ENCODE results near the gene CARM1.

The CARM1 gene

GRCh38 chr19:10960314-10961072 lies 89.1 kb downstream of the CARM1 start, which contains the start of gene SMARCA4:
Gene SMARCA4 (plus strand): TSS chr19:10961030. CDS start chr19:10984152, 23,122 bp downstream.
- H3K9ac ChIP-seq (ENCODE audit: low read length), result peak within 1 kb of the TSS; percentile 99
- H3K9me3 ChIP-seq (ENCODE audit: control insufficient read depth, low read length), result no peaks in the 10 kb centered on the region
- H3K18ac ChIP-seq (ENCODE audit: low read depth in 1 of 2, low read length in 2 of 2), result peak within 1 kb of the TSS; percentile 88 to 97
- peaks cover 0 to 9% of the 10 kb centered on the region in 2 experiments for H3K36me3 ChIP-seq (ENCODE audit: control insufficient read depth in 1 of 2, insufficient read depth in 2 of 2, low read depth in 1 of 2, low read length in 2 of 2)
- H3K4me2 ChIP-seq (ENCODE audit: low read length, poor library complexity, severe bottlenecking), result peak within 1 kb of the TSS; percentile 91
- peak within 1 kb of the TSS; percentile 90 to 93 for H3K4ac ChIP-seq (ENCODE audit: low read depth in 1 of 2, low read length in 2 of 2)
- H3K4me3 ChIP-seq (ENCODE audit: insufficient read depth in 1 of 2, low read depth in 1 of 2, low read length in 2 of 2), result peak within 1 kb of the TSS; percentile 91 to 99
- no peak within 1 kb of the TSS for H3K23ac ChIP-seq (ENCODE audit: low read length in 2 of 2)
- H2BK12ac ChIP-seq (ENCODE audit: low read length in 2 of 2), result no peak within 1 kb of the TSS
- H4K8ac ChIP-seq (ENCODE audit: low read length), result peak within 1 kb of the TSS; percentile 89
- DNase-seq, result peak; percentile 94
- peak within 1 kb of the TSS; percentile 48 for H2BK5ac ChIP-seq (ENCODE audit: low read depth, low read length, poor library complexity, severe bottlenecking)
- H3K27me3 ChIP-seq (ENCODE audit: control insufficient read depth in 1 of 2, insufficient read depth in 1 of 2, low read length in 2 of 2), result no peaks in the 10 kb centered on the region
- H2BK120ac ChIP-seq (ENCODE audit: low read depth, low read length), result peak within 1 kb of the TSS; percentile 88
- H2AFZ ChIP-seq (ENCODE audit: low read depth, low read length), result peak within 1 kb of the TSS; percentile 67
- H2AK5ac ChIP-seq (ENCODE audit: low read length, severe bottlenecking), result peak within 1 kb of the TSS; percentile 53
- H3K14ac ChIP-seq (ENCODE audit: low read length in 2 of 2), result peak within 1 kb of the TSS; percentile 45 to 85
- H4K91ac ChIP-seq (ENCODE audit: low read length), result peak within 1 kb of the TSS; percentile 93
- H2BK15ac ChIP-seq (ENCODE audit: low read depth, poor library complexity, severe bottlenecking), result peak within 1 kb of the TSS; percentile 81
- H3K27ac ChIP-seq (ENCODE audit: low read length, poor library complexity, severe bottlenecking), result peak within 1 kb of the TSS; percentile 65
- H3K4me1 ChIP-seq (ENCODE audit: control insufficient read depth, insufficient read depth, low read depth, low read length), result peaks cover 16% of the 10 kb centered on the region
- WGBS, result under 1% methylated on average over 49 of the region's 100 CpGs
- H3K79me1 ChIP-seq (replicated peaks; ENCODE audit: low read length, poor library complexity, severe bottlenecking), result no peaks in the 10 kb centered on the region

GRCh38 chr19:10961073-10961860 lies 89.9 kb downstream of the CARM1 start:
- Histone ChIP-seq H2BK12ac (ENCODE audit: low read length in 2 of 2) (no peak overlapping the region), H3K27me3 (ENCODE audit: control insufficient read depth in 1 of 2, insufficient read depth in 1 of 2, low read length in 2 of 2) (no peaks in the 10 kb centered on the region), H2AFZ (ENCODE audit: low read depth, low read length) (peak overlapping the region; percentile 46), H3K14ac (ENCODE audit: low read length in 2 of 2) (peak overlapping the region; percentile 45 to 72), H3K27ac (ENCODE audit: low read length, poor library complexity, severe bottlenecking) (peak overlapping the region; percentile 65), H3K9me3 (ENCODE audit: control insufficient read depth, low read length) (no peaks in the 10 kb centered on the region), H3K18ac (ENCODE audit: low read depth in 1 of 2, low read length in 2 of 2) (peak overlapping the region; percentile 88 to 90), H3K4me2 (ENCODE audit: low read length, poor library complexity, severe bottlenecking) (peak overlapping the region; percentile 61), H3K4me1 (ENCODE audit: control insufficient read depth, insufficient read depth, low read depth, low read length) (peaks cover 18% of the 10 kb centered on the region), H4K91ac (ENCODE audit: low read length) (peak overlapping the region; percentile 83), H2BK5ac (ENCODE audit: low read depth, low read length, poor library complexity, severe bottlenecking) (no peak overlapping the region), H2AK5ac (ENCODE audit: low read length, severe bottlenecking) (no peak overlapping the region), H4K8ac (ENCODE audit: low read length) (peak overlapping the region; percentile 81), H2BK15ac (ENCODE audit: low read depth, poor library complexity, severe bottlenecking) (peak overlapping the region; percentile 81), H3K79me1 (replicated peaks; ENCODE audit: low read length, poor library complexity, severe bottlenecking) (no peaks in the 10 kb centered on the region), H3K4ac (ENCODE audit: low read depth in 1 of 2, low read length in 2 of 2) (peak overlapping the region; percentile 86 to 90), H3K36me3 (ENCODE audit: control insufficient read depth in 1 of 2, insufficient read depth in 2 of 2, low read depth in 1 of 2, low read length in 2 of 2) (peaks cover 0 to 9% of the 10 kb centered on the region in 2 experiments), H3K9ac (ENCODE audit: low read length) (peak overlapping the region; percentile 99), H3K23ac (ENCODE audit: low read length in 2 of 2) (no peak overlapping the region), H3K4me3 (ENCODE audit: insufficient read depth in 1 of 2, low read depth in 1 of 2, low read length in 2 of 2) (peak overlapping the region; percentile 91 to 99), H2BK120ac (ENCODE audit: low read depth, low read length) (peak overlapping the region; percentile 88)
- DNase-seq, result peak; percentile 43
- under 1% methylated on average over 55 of the region's 92 CpGs for WGBS

GRCh38 chr19:10962863-10963262 lies 91.5 kb downstream of the CARM1 start:
- peak overlapping the region; percentile 12 for H4K8ac ChIP-seq (ENCODE audit: low read length)
- no peak overlapping the region for H3K14ac ChIP-seq (ENCODE audit: low read length in 2 of 2)
- H3K4me3 ChIP-seq (ENCODE audit: insufficient read depth in 1 of 2, low read depth in 1 of 2, low read length in 2 of 2), result peak overlapping the region in 1 of 2 experiments; percentile 99
- H3K18ac ChIP-seq (ENCODE audit: low read depth in 1 of 2, low read length in 2 of 2), result no peak overlapping the region
- no peak for DNase-seq
- H3K36me3 ChIP-seq (ENCODE audit: control insufficient read depth in 1 of 2, insufficient read depth in 2 of 2, low read depth in 1 of 2, low read length in 2 of 2), result peaks cover 0 to 9% of the 10 kb centered on the region in 2 experiments
- H3K79me1 ChIP-seq (replicated peaks; ENCODE audit: low read length, poor library complexity, severe bottlenecking), result no peaks in the 10 kb centered on the region
- no peak overlapping the region for H2BK5ac ChIP-seq (ENCODE audit: low read depth, low read length, poor library complexity, severe bottlenecking)
- no peak overlapping the region for H3K27ac ChIP-seq (ENCODE audit: low read length, poor library complexity, severe bottlenecking)
- H2BK12ac ChIP-seq (ENCODE audit: low read length in 2 of 2), result peak overlapping the region in 1 of 2 experiments; percentile 21
- no peak overlapping the region for H3K4ac ChIP-seq (ENCODE audit: low read depth in 1 of 2, low read length in 2 of 2)
- no peak overlapping the region for H4K91ac ChIP-seq (ENCODE audit: low read length)
- 96% methylated on average over 10 of the region's 10 CpGs for WGBS
- no peak overlapping the region for H2BK15ac ChIP-seq (ENCODE audit: low read depth, poor library complexity, severe bottlenecking)
- H3K9me3 ChIP-seq (ENCODE audit: control insufficient read depth, low read length), result no peaks in the 10 kb centered on the region
- H2AK5ac ChIP-seq (ENCODE audit: low read length, severe bottlenecking), result no peak overlapping the region
- H3K4me1 ChIP-seq (ENCODE audit: control insufficient read depth, insufficient read depth, low read depth, low read length), result peaks cover 23% of the 10 kb centered on the region
- H3K4me2 ChIP-seq (ENCODE audit: low read length, poor library complexity, severe bottlenecking), result no peak overlapping the region
- no peak overlapping the region for H2BK120ac ChIP-seq (ENCODE audit: low read depth, low read length)
- no peak overlapping the region for H3K23ac ChIP-seq (ENCODE audit: low read length in 2 of 2)
- H2AFZ ChIP-seq (ENCODE audit: low read depth, low read length), result no peak overlapping the region
- H3K9ac ChIP-seq (ENCODE audit: low read length), result peak overlapping the region; percentile 99
- H3K27me3 ChIP-seq (ENCODE audit: control insufficient read depth in 1 of 2, insufficient read depth in 1 of 2, low read length in 2 of 2), result no peaks in the 10 kb centered on the region

GRCh38 chr19:10963865-10964264 lies 92.5 kb downstream of the CARM1 start:
- Histone ChIP-seq H2AK5ac (ENCODE audit: low read length, severe bottlenecking) (no peak overlapping the region), H3K9me3 (ENCODE audit: control insufficient read depth, low read length) (no peaks in the 10 kb centered on the region), H3K27ac (ENCODE audit: low read length, poor library complexity, severe bottlenecking) (no peak overlapping the region), H4K91ac (ENCODE audit: low read length) (no peak overlapping the region), H2BK5ac (ENCODE audit: low read depth, low read length, poor library complexity, severe bottlenecking) (no peak overlapping the region), H3K36me3 (ENCODE audit: control insufficient read depth in 1 of 2, insufficient read depth in 2 of 2, low read depth in 1 of 2, low read length in 2 of 2) (peaks cover 0 to 9% of the 10 kb centered on the region in 2 experiments), H3K27me3 (ENCODE audit: control insufficient read depth in 1 of 2, insufficient read depth in 1 of 2, low read length in 2 of 2) (no peaks in the 10 kb centered on the region), H2BK15ac (ENCODE audit: low read depth, poor library complexity, severe bottlenecking) (no peak overlapping the region), H3K4me1 (ENCODE audit: control insufficient read depth, insufficient read depth, low read depth, low read length) (peaks cover 28% of the 10 kb centered on the region), H3K9ac (ENCODE audit: low read length) (no peak overlapping the region), H3K4me3 (ENCODE audit: insufficient read depth in 1 of 2, low read depth in 1 of 2, low read length in 2 of 2) (no peak overlapping the region), H3K18ac (ENCODE audit: low read depth in 1 of 2, low read length in 2 of 2) (no peak overlapping the region), H3K4ac (ENCODE audit: low read depth in 1 of 2, low read length in 2 of 2) (no peak overlapping the region), H3K23ac (ENCODE audit: low read length in 2 of 2) (no peak overlapping the region), H2AFZ (ENCODE audit: low read depth, low read length) (no peak overlapping the region), H3K79me1 (replicated peaks; ENCODE audit: low read length, poor library complexity, severe bottlenecking) (no peaks in the 10 kb centered on the region), H3K14ac (ENCODE audit: low read length in 2 of 2) (no peak overlapping the region), H2BK120ac (ENCODE audit: low read depth, low read length) (no peak overlapping the region), H4K8ac (ENCODE audit: low read length) (no peak overlapping the region), H2BK12ac (ENCODE audit: low read length in 2 of 2) (no peak overlapping the region), H3K4me2 (ENCODE audit: low read length, poor library complexity, severe bottlenecking) (no peak overlapping the region)
- no peak for DNase-seq
- 96% methylated on average over 4 of the region's 4 CpGs for WGBS

Data from mesenchymal stem cell (in vitro differentiated cells and primary cell).